T47D (cell line): Measurements from ENCODE around the gene PRR5L.
A peak's percentile ranks its signal among the peaks of the same experiment; 100 is the strongest.
"Not testable (repeated sequence)": the region's sequence is repeated elsewhere in the genome, so short reads cannot be mapped to it uniquely, and the experiment has no call there.

Source experiments
- DNase-seq, 2 experiments: peaks; one replicate each; pipeline versions ENCODE4 v3.0.0 to v3.0.0-alpha.2; 2011 to 2012; ENCODE audit warnings: low read depth in 1 of 2, low spot score in 1 of 2
- JUND ChIP-seq: IDR thresholded peaks from 2 replicates; pipeline ENCODE4 v1.6.1; 2012; ENCODE audit warnings: low read depth
- in situ Hi-C: cut with HindIII; loops from 2 replicates; pipeline ENCODE4 v1.10.0; 2016; ENCODE audit warnings: low sequenced_read_pairs, low pct_unique_long_range_greater_than_20kb

Gene PRR5L

DNA sequence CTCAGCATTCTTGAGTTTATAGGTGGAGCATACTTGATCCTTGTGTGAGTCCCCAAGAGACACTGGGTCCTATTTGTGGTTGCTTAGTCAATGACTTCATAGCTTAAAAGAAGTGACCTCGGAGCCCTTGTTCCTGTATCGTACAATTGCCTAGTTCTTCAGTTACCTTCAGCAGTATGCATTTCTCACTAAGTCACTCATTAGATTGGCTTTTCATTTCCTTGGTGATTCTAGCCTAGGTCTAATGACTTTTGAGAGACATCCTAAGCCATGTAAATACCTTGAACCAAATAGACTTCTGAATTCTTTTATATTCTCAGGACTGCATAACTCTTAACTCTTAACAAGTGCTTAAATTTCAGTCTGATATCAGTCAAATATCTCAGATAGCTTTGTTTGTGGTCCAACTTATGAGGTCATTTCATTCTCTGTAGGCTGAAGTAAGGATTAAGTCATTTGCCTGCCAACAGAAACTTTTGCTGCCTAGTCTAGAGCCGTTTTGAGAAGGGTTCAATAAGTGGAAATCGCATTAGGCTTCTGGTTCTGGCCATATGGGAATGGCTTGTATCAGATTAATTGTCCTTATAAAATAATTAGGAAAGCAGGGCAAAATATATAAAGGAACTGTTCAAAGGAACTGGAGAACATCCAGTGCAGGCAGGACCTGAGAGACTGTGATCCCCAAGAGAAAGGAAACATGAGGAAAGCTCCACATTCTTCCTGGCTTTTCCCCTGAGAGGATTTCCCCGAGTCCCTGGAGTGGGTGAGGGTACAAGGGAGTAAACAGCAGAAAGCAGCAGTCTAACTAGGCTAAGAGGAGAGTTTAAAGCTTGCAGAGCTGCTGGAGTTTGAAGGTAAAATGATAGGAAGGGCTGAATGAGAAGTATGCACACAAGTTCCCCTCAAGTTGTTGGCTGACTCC lies 174.1 kb downstream of the PRR5L start:
- no peak for DNase-seq
- no peak for TF ChIP-seq JUND
- in situ Hi-C loops: no loop called here

DNA sequence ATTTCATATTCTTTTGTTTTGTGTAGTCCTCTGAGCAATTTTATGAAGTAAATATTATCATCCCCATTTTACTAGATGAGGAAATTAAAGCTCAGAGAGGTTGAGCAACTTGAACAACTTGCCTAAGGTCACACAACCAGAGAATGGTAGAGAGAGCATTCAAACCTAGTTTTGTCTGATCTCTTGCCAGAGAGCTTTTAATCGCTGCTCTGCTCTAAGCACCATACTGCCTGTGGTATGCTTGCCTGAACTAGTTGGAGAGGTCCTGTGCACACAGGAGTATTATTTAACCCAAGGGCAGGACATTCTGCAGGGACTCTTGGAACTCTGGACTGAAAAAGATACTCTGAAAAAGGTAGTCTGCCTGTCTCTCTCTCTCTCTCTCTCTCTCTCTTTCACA lies 175.5 kb downstream of the PRR5L start:
- in situ Hi-C loops: no loop called here
- peak in 1 of 2 experiments; percentile 27 for DNase-seq
- TF ChIP-seq JUND: no peak

DNA sequence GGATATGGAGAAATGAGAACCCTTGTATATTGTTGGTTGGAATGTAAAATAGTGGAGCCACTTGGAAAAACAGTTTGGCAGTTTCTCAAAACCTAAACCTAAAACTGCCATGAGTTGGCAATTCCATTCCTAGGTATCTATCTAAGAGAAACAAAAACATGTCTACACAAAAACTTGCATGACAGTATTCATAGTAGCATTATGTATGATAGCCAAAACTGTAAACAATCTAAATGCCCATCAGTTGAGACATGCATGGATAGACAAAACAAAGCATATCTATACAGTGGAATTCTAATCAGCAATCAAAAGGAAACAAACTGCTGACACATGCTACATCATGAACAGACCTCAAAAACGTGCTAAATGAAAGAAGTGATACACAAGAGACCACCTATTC lies 179.1 kb downstream of the PRR5L start:
- no peak for TF ChIP-seq JUND
- no peak for DNase-seq

DNA sequence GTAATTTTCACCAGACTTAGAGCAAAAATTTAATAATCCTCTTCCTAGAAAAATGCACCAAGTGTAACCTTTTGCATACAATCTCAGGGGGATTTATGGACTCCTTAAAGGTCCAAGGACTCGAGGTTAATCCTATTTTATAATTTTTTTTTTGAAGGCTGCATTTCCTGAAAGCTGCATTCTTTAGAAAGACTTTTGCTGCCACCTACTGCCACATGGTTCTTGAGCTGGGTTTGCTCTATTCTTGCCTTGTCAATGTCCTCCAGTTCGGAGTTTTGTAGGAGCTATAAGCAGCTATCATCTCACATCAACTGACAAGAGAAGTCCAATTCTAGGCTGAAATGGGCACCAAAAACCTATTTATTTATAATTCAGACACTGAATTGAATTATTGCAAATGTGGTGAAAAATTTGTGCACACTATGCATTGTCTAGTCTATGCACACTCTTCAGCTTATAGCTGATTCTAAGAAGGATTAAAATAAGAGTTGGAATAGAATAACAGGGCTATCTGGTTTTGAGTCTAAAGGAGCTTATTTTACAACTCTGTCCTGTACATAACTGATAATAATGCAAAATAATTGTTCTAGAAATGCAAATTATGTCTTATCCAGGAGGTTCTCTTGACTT lies 182.7 kb downstream of the PRR5L start:
- in situ Hi-C loops: no loop called here
- peak; percentile 49 to 76 for DNase-seq
- no peak for TF ChIP-seq JUND

More for the DNA sequence above, 179.1 kb downstream of the PRR5L start:
- in situ Hi-C loops: no loop called here

DNA sequence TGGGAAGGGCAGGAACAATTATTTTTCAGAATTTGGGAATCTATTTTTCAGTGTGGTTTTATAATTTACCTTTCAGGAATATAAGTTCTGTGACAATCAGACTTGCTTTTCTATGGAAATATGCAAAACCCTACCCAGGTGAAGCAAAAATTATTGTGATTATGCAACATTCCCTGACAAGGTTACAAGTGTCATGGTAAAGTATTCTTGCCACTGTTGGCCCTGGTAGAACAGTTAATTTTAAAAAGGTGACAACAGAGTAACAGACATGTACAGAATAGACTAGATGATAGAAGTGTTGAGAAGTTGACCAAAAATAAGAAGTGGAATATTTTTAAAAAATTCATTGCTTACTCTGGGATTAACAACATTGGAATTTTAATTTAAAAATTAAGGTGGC lies 184.7 kb downstream of the PRR5L start:
- no peak for TF ChIP-seq JUND
- in situ Hi-C loops: no loop called here
- no peak for DNase-seq

DNA sequence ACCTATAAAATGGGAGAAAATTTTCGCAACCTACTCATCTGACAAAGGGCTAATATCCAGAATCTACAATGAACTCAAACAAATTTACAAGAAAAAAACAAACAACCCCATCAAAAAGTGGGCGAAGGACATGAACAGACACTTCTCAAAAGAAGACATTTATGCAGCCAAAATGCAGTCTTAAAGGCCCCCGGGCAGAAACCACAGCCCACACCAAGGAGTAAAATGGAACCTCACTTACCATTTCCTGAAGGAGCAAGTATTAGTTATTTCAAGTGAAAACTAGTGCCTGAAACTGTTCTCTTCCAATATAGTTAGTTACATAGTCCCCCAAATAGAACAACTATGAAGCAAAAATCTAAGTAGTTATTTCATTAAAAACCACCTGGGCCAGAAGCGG lies 187.0 kb downstream of the PRR5L start:
- in situ Hi-C loops, DNase-seq: not testable (repeated sequence)

DNA sequence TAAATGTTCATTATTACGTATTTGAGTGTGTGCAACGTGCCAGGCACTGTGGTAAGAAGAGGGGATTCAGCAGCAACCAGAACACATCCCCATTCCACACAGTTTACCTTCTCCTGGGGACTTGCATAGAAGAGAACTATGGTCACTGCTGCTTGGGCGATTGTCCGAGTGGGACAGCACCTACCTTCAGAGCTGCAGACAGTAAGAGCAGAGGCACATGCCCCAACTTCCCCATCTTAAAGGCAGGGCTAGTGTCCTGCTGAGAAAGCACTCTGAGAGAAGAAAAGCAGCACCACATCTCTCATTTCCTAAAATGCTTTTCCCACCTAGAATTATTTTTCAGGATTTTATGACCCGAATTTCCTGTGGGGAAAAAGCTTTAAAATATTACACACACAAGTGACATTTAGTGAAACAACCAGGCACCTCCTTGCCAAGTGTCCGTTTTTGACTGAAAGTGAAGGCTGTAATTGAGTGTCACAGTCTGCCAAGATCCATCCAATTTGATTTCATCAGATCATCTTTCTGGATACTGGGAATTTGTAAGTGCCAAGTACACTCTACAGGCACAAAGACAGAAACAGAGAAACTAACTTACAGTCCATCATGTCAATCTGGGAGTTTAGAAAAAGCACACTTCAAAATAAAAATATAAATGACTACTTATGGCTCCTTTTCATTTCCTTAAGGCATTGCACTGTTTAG lies 189.4 kb downstream of the PRR5L start:
- no peak for DNase-seq
- no peak for TF ChIP-seq JUND
- in situ Hi-C loops: no loop called here

DNA sequence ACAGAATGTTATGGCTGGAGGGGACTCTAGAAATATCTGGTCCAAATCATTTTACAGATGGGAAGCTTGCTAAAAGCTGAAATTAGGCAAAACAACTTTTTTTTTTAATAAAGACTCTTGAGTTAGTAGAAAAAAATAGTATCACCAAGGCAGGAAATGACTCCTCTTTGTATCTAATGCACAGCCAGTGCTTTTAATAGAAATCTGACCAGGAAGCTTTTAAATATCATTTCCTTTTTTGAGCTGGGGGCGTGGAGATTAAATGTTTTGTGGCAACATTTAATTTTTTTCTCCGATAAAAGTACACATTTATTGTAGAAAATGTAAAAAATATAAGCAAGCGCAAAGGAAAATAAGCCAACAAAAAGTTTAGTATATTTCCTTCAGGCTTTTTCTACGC lies 191.5 kb downstream of the PRR5L start:
- in situ Hi-C loops: no loop called here
- TF ChIP-seq JUND: no peak
- no peak for DNase-seq

DNA sequence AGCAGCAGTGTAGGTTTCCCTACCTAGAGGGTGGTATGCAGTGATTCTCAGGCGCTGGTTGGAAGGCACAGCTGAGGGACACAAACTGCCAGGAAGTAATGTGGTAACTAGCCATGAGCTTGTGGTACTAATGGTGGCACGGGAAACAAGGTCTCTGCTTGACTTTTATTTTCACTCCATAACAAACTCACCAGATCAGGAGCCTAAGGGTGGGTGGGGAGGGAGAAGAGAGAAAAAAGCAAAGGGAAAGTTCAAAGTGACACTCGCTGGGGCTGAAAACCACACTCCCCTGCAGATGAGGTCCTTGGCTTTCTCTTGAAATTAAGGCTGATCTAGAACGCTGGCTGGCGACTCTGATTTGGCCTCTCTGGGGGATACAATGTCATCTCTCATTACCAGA lies 192.0 kb downstream of the PRR5L start:
- no peak for TF ChIP-seq JUND
- no peak for DNase-seq
- in situ Hi-C loops: no loop called here

DNA sequence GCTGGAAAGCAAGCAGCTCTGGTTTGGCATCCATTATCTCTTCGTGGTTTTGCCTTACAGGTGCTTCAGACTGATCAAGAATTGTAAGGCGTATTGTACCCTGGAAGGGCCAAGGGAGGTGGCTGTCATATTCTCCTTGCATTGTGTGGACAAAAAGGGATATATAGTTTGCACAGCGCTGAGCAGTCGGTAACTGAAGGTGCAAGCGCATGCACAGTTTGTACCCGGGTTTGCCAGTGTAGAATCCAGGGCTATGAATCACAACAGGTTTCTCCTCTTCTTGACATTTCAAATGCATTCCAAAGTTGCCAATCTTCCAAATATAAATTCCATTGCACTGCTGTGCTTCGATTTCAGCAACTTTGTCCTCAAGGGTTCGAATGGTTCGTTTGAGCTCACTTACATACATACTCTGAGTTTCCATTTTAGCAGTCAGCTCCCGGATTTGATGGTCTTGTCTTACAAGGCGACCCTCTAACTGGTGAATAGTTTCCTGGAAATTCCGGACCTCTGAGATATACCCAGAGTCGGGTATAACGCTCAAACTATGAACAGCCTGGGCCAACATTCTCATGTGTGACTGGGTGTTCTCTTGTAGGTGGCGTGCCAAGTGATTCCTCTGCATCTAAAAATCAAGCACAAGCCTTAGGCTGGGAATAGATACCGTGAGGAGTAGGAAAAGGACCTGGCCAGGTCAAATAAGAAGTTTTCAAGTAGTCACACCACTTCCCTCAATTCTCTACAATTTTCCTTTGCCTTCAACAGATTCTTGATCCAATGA lies 194.1 kb downstream of the PRR5L start:
- DNase-seq: no peak
- in situ Hi-C loops: no loop called here
- TF ChIP-seq JUND: no peak

DNA sequence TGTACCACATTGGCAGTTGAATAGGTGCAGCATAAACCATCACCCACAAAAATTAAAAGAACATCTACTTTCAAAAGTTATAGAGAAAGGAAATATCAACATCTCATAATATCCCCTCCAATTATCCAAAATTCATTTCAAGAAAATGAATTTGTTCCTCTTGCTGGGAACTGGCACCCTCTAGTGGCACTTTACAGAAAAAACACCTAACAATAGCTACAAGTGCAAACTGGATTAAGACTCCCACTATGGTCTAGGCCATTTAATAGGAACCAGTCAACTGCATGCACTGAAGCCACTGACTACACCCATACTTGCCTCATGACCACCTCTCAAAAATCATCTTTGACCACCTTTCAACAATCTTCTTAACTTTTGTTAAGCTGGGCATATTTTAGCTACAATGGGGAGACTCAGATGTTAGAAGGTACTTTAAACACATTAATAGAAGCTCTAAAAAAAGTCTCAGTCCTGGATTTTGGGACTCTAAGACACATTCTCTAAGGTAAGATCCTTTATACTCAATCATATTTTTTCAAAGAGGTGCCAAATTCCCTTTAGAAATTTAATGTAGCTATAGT lies 196.7 kb downstream of the PRR5L start:
- TF ChIP-seq JUND: no peak
- in situ Hi-C loops: no loop called here
- DNase-seq: peak; percentile 33 to 72

DNA sequence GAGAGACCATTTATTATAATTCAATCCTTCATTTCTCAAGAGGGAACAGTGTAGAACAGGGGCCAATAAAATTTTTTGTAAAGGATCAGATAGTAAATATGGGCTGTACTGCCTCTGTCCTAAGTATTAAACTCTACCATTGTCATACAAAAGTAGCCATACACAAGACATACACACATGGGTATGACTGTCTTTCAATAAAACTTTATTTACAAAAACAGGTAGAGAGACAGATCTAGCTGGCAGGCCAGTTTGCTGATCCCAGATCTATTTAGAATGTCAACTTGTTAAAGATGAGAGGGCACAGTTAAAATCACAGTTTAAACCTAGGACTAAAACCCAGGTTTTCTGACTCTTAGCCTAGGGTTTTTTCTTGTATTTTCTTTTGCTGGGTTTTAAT lies 197.2 kb downstream of the PRR5L start:
- TF ChIP-seq JUND: no peak
- DNase-seq: no peak
- in situ Hi-C loops: no loop called here
